GM06990 (cell line): Measurements from ENCODE around the gene ARHGAP26.
A peak's percentile ranks its signal among the peaks of the same experiment; 100 is the strongest.

Source experiments
- DNase-seq: peaks from one replicate; pipeline ENCODE4 v3.0.0-alpha.2; 2011; ENCODE audit not compliant: insufficient read length; ENCODE audit errors: extremely low read depth
- H3K27me3 ChIP-seq: replicated peaks from 2 replicates; pipeline ENCODE4 v1.6.0; 2011; ENCODE audit warnings: low read length; ENCODE audit not compliant: control insufficient read depth, insufficient read depth
- H3K36me3 ChIP-seq: 2 replicates; pipeline ENCODE4 v1.5.1; 2011; ENCODE audit warnings: low read length; ENCODE audit not compliant: control insufficient read depth, insufficient read depth
- H3K4me3 ChIP-seq: replicated peaks from 2 replicates; pipeline ENCODE4 v1.5.1; 2011; ENCODE audit warnings: low read depth, mild to moderate bottlenecking, control low read depth, low read length
- TF ChIP-seq, protein P1 (sequence below): IDR thresholded peaks from 2 replicates; pipeline ENCODE4 v1.5.1; 2011; ENCODE audit warnings: low read length, control low read depth, mild to moderate bottlenecking, inconsistent platforms; ENCODE audit not compliant: insufficient read depth, poor library complexity, severe bottlenecking

ARHGAP26 gene

DNA sequence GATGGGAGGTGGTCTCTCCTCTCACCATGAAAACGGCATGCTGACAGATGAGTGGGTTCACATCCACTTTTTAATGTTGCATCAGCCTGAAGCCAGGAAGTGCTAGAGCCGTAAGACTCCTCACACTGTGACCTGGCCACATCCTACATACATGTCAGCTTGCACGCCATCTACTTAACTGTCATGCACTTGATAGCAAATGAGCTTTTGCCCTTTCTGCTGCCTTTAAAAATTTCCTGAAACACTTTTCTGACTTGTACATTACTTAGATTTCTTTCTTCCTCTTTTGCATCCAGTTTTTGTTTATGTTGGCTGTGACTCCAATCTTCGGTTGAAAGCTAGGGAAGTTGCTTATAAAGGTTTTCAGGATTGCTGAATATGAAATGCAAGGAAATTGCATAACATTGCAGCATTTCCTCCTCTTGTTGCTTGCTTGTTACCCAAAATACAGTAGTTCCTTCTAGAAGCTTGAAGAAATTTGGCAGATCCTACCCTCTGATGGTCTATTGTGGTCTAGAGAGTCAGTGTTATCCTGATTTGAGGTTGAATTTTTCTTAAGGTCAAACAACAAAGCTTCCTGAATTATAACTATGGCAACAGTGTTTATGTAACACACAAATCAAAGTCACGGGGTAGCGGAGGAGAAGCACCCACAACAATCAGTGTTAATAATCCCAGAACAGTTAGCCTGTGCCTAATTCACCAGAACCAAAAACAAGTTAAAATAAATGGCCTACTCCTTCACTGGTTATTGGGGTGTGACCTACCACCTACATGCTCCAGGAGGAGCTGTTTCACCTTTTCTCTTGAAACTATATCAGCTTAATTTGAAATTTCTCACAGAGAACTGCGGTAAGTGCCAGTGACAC, 232.5 kb downstream of the ARHGAP26 start:
- no peak overlapping the region for H3K4me3 ChIP-seq
- peak; percentile 63 for DNase-seq

DNA sequence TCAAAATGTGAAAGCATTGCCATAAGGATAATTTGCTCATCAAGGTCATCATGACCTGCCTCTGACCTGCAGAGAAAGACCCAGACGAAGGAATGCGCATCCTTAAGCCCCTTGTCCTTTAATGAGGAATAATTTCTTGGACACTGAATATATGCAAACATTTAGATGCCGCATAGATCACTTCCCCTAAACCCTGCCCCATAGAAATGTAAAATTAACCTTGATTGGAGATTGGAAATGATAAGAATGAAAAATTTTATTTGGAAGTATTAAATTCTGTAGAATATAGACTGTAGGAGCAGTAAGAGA, 233.1 kb downstream of the ARHGAP26 start:
- H3K36me3 ChIP-seq, result no peaks in the 10 kb centered on the region
- TF ChIP-seq, protein P1, sequence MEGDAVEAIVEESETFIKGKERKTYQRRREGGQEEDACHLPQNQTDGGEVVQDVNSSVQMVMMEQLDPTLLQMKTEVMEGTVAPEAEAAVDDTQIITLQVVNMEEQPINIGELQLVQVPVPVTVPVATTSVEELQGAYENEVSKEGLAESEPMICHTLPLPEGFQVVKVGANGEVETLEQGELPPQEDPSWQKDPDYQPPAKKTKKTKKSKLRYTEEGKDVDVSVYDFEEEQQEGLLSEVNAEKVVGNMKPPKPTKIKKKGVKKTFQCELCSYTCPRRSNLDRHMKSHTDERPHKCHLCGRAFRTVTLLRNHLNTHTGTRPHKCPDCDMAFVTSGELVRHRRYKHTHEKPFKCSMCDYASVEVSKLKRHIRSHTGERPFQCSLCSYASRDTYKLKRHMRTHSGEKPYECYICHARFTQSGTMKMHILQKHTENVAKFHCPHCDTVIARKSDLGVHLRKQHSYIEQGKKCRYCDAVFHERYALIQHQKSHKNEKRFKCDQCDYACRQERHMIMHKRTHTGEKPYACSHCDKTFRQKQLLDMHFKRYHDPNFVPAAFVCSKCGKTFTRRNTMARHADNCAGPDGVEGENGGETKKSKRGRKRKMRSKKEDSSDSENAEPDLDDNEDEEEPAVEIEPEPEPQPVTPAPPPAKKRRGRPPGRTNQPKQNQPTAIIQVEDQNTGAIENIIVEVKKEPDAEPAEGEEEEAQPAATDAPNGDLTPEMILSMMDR, result no peak
- no peak overlapping the region for H3K4me3 ChIP-seq
- no peak for DNase-seq
- H3K27me3 ChIP-seq, result no peaks in the 10 kb centered on the region

More for the DNA sequence above, 232.5 kb downstream of the ARHGAP26 start:
- TF ChIP-seq, protein P1, result peak; percentile 73
- Histone ChIP-seq H3K36me3 (no peaks in the 10 kb centered on the region), H3K27me3 (no peaks in the 10 kb centered on the region)

DNA sequence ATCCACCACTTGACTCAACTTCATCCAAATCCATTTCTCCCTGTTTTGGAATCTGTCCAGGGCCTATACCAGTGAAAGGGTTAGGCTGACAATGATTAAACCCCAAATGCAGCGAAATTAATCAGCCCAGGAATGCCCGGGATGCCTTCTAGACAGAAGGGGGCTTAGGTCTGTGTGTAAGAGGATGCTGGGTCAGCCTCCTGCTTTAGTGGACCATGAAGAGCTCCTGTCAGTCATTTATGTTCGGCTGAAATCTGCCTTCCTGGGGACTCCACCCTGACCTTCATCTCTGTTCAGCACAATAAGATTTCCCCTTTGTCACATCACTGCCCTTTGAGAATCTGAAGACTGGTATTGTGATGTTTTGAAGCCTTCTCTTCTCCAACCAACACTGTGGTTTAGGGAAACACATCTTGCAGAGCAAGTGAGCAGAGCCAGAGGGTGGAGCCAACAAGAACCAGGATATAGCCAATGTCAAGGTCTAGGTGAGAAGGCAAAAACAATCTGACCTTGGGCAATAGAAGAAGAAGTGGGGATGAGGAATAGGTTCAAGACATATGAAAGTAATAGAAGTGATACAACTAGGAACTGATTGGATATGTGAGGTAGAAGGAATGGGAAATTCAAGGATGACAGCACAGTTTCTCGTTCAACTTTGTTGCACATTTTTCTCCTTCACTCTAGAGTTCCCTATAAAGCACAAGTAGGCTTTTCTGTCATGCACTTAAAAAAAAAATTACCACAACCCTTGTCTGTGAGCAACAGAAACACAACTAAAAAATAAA, 234.4 kb downstream of the ARHGAP26 start:
- DNase-seq, result no peak
- no peaks in the 10 kb centered on the region for H3K27me3 ChIP-seq
- TF ChIP-seq, protein P1, result no peak
- no peak overlapping the region for H3K4me3 ChIP-seq
- no peaks in the 10 kb centered on the region for H3K36me3 ChIP-seq

DNA sequence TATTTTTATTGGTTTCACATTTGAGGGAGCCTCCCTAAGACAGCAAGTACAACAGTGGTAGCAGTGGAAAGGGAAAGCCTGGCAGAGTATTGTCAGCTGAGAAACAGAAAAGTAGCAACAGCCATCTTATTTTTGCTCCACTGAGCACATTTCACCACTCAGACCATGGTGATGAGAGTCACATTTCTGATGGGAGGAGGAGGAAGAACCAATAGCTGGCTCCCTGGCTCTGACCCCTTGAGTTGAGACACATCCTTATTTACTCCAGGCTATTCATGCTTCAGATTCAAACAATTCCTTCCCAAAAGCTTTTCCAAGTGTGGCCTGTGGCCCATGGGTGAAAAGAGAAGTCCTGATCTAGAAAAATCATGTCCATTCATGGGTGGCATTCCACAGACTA, 236.3 kb downstream of the ARHGAP26 start:
- DNase-seq, result no peak
- no peaks in the 10 kb centered on the region for H3K36me3 ChIP-seq
- no peak overlapping the region for H3K4me3 ChIP-seq
- TF ChIP-seq, protein P1, result no peak
- no peaks in the 10 kb centered on the region for H3K27me3 ChIP-seq

DNA sequence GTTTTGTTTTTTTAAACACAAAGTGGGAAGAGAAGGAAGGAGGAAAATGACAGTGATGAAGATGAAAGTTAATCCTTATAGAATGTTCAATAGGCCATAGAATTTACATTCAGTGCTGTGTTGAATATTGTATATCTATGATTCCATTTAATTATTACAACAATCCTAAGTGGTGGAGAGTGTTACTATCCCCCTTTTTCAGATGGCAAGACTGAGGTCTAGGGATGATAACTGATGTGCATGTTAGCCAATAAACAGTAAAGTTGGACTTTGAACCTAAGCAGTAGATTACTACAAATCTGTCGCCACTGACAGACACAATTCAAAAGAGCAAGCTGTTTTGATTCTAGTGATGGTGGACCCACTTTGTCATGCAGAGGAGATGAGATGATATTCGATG, 237.9 kb downstream of the ARHGAP26 start:
- TF ChIP-seq, protein P1, result no peak
- no peaks in the 10 kb centered on the region for H3K27me3 ChIP-seq
- no peak overlapping the region for H3K4me3 ChIP-seq
- no peak for DNase-seq
- H3K36me3 ChIP-seq, result no peaks in the 10 kb centered on the region
